K562 treated with DMSO at 1 percent for 24 hours (cell line): ENCODE measurements around the gene CCT5. TPM values are rescaled to one million over a fixed set of nuclear protein-coding genes. Genes with fewer than 3 reads are reported as not detected.

Source experiments
- total RNA-seq: library from RNA; unstranded; fragments of 300-600 nt; gene quantifications from 2 replicates; pipeline ENCODE4 v1.2.3, GENCODE V29; 2022; ENCODE audit warnings: low read depth; ENCODE audit not compliant: insufficient read depth

The CCT5 gene
- total RNA-seq, result 308 and 323 TPM in 2 replicates

DNA sequence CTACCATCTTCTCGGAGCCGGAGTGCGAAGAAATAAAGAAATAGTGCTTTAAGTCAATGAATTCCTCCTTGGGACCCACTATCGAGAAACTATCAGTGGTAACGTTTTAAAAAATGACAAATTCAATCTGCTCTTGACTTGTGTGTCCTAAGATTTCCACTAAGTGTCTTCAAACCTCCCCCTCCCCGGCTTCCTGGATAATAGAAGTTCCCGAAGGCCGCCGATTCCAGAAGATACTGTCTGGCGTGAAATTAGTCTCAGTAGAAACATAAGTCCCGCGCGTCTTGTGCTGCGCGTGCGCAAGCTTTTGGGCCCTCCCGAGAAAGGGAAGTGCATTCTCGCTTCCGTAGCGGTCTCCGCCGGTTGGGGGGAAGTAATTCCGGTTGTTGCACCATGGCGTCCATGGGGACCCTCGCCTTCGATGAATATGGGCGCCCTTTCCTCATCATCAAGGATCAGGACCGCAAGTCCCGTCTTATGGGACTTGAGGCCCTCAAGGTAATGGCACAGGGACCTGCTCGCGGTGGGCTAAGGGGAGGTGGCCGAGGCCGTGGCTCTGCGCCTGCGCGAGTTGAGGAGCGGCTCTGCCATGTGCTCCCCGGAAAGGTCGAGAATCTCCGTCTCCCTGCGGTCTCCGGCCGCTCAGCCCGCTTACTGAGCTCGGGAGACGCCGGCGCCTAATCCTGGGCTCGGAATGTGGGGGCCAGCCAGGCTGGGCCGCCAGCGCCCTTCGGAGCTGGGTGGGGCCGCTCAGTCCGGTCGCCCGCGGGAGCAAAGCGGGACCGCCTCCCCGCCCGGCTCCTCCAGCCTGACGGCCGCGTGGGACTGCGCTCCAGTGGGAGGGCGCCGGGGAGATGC is at the start of gene CCT5:
CCT5 (plus strand) TSS at position 333 of the 858 bp plus-strand sequence; CDS start at position 394, 61 bp downstream.

DNA sequence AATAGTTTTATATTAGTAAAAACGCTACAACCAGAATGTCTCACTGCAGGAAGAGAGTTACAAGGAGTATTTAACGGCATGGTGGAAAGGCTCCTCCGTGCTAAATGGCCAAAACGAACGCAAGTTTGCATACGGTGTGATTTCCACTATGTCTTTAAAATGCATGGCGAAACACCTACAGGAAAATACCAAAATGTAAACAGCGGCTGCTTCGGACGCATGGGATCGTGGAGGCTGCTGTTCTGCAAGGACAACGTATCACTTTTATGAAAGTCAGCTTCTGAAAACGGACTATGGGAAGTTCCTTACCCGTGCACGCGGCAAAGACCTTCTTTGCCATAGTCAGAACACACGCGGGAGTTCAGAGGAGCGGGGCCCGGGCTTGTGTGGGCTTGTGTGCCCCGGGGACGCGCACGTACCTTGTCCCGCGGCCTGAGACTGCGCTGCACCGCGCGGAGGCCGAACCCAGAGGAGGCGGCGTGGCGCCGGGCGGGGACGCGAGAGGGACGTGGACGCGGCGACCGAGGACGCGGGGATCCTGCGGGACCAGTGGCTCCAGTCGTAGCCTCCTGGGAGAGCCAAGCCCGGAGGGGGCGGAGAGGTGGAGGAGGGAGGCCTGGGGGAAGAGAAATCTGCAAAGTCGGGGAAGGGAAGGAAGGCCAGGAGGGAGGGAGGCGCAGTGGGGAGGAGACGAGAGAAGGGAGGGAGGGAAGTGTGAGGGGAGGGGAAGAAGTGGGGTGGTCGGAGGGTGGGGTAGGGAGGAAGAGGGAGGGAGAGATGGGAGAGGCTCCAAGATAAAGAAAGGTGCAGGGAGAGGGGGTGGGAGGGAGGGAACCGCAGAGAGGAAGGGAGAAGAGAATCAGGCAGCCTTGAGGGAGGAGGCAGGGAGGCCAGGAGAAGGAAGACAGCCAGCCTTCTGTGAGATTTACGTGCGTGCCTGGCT is 57.4 kb downstream of the CCT5 start, which contains the start of gene CMBL:
CMBL (minus strand) TSS at position 697 of the 943 bp plus-strand sequence. CDS start 17,140 bp downstream, outside the sequence.

Other genes with a start within 250 kb of the CCT5 start
- 17.4 and 20.5 TPM in 2 replicates for gene ATPSCKMT, start 392 bp upstream of the CCT5 start, total RNA-seq
- 108 and 120 TPM in 2 replicates for gene CMBL, start 57.6 kb downstream of the CCT5 start, total RNA-seq
- 58.3 and 62.4 TPM in 2 replicates for gene MARCHF6, start 103.4 kb downstream of the CCT5 start, total RNA-seq
- 1.2 and 3.6 TPM in 2 replicates for gene ROPN1L, start 191.6 kb downstream of the CCT5 start, total RNA-seq